Sigmoid colon (tissue), 3 donors: Measurements from ENCODE around the gene GNAT1.

Experiments used
- POLR2A ChIP-seq, 2 donors: fragments of 450-650 bp; IDR thresholded peaks; one replicate each; pipeline ENCODE4 v1.6.1; 2016; ENCODE audit warnings: antibody characterized with exemption in 2 of 2, mild to moderate bottlenecking in 2 of 2, moderate library complexity in 2 of 2
- TF ChIP-seq, protein P1 (sequence below), 4 experiments: fragments of 450-650 bp in 3 of 4; fragments of 200-600 bp in 1 of 4; IDR thresholded peaks; one replicate each; pipeline ENCODE4 v1.5.1; 2016 to 2019; ENCODE audit warnings: antibody characterized with exemption in 4 of 4, mild to moderate bottlenecking in 3 of 4, moderate library complexity in 2 of 4

DNA sequence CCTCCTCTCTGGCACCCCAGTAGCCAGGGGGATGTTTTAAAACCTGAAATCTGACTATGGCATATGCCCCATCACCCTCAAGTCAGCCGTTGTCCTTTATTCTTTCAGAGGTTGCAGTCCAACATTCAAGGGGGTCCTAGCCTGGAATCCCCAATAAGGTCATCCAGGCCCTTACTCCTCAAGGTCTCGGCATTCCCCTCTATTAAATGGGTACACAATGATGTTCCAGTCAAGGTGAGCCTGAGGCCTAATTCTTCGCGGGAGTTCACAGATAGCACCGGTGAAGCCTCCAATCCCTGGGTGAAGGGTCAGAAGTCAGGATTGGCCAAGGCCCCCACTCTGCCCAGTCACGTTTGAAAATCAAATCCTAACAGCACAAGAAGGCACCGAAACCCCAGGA is 44.4 kb upstream of the GNAT1 start:
- TF ChIP-seq, protein P1, sequence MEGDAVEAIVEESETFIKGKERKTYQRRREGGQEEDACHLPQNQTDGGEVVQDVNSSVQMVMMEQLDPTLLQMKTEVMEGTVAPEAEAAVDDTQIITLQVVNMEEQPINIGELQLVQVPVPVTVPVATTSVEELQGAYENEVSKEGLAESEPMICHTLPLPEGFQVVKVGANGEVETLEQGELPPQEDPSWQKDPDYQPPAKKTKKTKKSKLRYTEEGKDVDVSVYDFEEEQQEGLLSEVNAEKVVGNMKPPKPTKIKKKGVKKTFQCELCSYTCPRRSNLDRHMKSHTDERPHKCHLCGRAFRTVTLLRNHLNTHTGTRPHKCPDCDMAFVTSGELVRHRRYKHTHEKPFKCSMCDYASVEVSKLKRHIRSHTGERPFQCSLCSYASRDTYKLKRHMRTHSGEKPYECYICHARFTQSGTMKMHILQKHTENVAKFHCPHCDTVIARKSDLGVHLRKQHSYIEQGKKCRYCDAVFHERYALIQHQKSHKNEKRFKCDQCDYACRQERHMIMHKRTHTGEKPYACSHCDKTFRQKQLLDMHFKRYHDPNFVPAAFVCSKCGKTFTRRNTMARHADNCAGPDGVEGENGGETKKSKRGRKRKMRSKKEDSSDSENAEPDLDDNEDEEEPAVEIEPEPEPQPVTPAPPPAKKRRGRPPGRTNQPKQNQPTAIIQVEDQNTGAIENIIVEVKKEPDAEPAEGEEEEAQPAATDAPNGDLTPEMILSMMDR (IDR thresholded peaks at IDR 0.05), result no peak
- no peak for TF ChIP-seq POLR2A (IDR thresholded peaks at IDR 0.05)
